ENCODE data around the gene SLC23A2. TPM values are rescaled to one million over a fixed set of nuclear protein-coding genes. Genes with fewer than 3 reads are reported as not detected.

Gene SLC23A2
- 17.0 and 27.4 TPM in 2 replicates for total RNA-seq

DNA sequence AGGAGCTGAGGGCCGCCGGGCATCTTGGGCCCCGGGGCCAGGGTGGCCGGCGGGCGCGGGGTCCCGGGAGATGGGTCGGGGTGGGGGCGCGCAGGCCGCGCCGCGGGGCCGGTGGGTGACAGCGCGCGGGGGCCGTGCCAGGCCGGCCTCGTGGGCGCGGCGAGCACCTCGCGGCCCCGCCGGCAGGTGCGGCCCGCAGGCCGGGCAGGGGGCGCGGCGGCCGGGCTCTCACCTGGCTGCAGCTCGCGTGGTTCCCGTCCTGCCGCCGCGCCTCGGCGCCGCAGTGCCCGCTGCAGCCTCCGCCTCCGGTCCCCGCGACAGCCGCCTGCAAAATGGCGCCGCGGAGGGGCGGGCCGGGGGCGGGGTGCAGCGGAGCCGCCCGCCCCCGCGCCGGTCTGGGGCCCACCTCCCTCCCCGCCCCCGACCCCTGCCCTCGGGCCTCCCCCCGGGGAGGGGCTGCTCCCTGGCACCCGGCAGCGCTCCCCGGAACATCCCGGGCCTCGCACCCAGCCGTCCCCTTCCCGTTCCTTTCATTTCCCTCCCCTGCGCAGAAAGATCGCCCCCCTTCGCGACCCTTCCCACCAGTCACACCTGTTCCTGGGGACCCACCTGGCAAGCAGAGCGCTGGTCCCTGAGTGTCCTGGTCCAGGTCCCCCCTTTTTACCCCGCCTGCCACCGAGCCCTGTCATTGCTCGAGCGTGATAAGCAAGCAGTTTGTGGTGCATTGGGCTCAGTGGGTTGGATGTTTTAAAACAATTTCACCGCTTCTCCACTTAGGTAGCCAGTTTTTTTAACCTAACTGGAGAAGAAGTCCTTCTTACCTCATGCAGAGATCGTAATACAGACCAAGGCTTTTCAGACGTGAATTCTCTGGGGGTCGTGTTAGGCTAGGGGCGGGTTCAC, at the start of gene SLC23A2:
Gene SLC23A2 (minus strand): TSS at position 337 of the 903 bp plus-strand sequence. CDS start 68,948 bp downstream, outside the sequence.

Other genes starting within 250 kb of the SLC23A2 start
- 1.1 and 1.3 TPM in 2 replicates for gene RASSF2, start 177.9 kb downstream of the SLC23A2 start, total RNA-seq
- 109 and 125 TPM in 2 replicates for gene TMEM230, start 111.6 kb upstream of the SLC23A2 start, total RNA-seq
- gene PCNA, start 118.4 kb upstream of the SLC23A2 start, total RNA-seq = 69.8 and 70.1 TPM in 2 replicates
- gene CDS2, start 125.5 kb upstream of the SLC23A2 start, total RNA-seq = 28.0 and 29.6 TPM in 2 replicates